ENCODE measurements around the gene CNTROB. TPM values are rescaled to one million over a fixed set of nuclear protein-coding genes. Genes with fewer than 3 reads are reported as not detected.

The CNTROB gene
- total RNA-seq, 1 donor from 2014 or later, result 10.8 TPM

DNA sequence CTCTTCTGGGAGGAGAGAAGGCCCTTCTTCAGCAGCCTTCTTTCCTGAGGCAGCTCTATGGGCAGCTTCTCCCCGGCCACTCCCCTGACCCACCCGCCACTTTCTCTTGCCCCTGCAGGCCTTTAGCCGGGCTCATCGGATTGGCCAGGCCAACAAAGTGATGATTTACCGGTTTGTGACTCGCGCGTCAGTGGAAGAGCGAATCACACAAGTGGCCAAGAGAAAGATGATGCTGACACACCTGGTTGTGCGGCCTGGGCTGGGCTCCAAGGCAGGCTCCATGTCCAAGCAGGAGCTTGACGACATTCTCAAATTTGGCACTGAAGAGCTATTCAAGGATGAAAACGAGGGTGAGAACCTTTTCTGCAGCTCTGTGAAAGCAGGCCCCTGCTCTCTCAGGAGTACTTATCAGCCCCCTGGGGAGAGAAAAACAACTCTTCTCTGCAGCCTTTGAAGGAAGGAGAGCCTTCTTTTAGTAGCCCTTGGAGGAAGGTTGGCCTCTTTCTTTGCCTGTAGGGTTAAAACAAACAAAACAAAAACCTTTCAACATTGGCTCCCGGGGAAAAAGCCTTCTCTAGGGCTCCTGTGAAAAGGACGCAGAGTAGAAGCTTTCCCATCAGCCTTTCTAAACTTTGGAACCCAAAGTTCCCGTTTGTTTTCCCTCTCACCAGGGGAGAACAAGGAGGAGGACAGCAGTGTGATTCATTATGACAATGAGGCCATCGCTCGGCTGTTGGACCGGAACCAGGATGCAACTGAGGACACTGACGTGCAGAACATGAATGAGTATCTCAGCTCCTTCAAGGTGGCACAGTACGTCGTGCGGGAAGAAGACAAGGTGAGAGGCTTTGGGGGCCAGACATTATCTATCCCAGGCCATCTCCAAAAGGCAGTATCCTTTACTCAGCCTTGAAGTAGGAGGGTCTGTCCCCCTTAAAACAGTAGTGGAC is 28.6 kb upstream of the CNTROB start:
- DNase-seq (ENCODE audit: low spot score), result no peak

DNA sequence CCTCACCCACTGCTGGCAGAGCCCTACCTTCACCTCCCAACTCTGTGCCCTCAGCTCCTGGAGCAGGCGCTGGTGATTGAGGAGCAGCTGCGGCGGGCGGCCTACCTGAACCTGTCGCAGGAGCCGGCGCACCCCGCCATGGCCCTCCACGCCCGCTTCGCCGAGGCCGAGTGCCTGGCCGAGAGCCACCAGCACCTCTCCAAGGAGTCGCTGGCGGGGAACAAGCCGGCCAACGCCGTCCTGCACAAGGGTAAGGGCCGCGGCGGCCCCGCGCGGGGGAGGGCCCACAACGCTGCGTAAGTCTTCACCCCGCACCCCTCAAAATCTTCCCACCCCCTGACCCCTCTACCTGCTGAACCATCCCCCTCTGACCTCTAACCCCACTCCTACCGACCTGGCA is 22.9 kb upstream of the CNTROB start:
- DNase-seq (ENCODE audit: low spot score), result no peak

DNA sequence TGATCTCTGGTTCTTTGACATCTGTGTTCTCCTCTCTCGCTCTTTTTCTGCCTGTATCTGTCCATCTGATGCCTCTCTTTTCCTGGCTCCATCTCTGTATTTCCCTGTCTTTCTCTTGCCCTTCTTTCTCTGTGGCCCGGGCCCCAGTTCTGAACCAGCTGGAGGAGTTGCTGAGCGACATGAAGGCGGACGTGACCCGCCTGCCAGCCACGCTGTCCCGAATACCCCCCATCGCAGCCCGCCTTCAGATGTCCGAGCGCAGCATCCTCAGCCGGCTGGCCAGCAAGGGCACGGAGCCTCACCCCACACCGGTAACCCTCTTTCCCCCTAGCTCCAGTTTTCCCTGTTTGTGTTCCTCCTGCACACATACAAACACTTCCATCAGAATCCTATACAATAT is 21.7 kb upstream of the CNTROB start:
- DNase-seq (ENCODE audit: low spot score), result no peak

DNA sequence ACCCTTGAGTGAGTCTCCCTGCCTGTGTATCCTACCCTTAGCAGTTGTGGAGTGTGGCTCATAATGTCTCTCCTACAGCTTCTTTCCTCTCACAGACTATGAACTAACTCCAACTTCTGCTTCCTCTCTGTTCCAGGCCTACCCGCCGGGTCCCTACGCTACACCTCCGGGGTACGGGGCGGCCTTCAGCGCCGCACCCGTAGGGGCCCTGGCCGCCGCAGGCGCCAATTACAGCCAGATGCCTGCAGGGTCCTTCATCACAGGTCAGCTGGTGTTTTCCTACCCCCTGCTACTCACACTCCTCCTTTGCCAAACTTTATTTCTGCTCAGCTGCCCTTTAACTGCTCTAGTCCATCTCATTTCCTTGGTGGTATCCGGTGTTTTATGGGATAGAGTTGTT is 21.3 kb upstream of the CNTROB start:
- no peak for DNase-seq (ENCODE audit: low spot score)

DNA sequence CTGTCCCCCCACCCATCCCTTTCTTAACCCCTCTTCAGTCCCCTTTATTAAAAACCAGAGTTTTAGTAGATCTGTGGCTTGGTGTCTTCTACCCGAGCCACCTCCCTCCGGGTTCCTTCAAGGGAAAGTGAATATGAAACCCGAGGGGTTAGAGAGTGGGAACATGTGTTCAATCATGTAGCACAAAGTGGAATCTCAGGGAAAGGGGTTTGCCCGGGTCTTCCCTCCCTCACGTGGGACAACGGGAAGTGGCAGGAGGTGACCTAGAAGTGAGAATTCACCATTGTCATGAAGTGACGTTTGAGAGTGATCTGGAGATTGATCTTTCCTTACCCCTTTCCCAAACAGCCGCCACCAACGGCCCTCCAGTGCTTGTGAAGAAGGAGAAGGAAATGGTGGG is 20.9 kb upstream of the CNTROB start:
- DNase-seq (ENCODE audit: low spot score), result no peak

DNA sequence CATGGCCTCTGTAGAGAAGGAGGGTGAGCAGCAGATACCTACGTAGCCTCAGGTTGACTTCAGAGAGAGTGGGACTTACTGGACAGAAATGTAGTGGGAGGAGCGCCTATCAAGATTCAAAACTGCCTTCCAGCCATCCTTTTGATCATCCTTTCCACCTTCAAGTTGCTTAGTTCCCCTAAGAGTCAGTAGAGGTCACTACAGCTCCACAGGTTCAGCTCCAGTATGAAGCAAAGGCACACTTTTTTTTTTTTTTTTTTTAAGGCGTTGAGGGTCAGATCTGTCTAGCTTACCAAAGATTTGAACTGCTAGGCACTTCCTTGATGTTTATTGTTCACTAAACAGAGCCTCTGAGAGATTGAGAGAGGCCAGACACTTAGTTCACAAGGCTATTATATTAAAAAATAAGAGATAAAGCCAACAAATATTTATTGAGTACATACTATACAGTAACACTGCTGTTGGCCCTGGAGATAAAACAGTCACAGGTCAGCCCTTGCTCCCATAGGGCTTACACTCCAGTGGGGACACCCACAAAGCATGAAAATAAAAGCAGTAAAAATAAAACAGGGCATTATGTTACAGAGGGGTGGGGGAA is 19.0 kb upstream of the CNTROB start:
- DNase-seq (ENCODE audit: low spot score), result peak; percentile 84

DNA sequence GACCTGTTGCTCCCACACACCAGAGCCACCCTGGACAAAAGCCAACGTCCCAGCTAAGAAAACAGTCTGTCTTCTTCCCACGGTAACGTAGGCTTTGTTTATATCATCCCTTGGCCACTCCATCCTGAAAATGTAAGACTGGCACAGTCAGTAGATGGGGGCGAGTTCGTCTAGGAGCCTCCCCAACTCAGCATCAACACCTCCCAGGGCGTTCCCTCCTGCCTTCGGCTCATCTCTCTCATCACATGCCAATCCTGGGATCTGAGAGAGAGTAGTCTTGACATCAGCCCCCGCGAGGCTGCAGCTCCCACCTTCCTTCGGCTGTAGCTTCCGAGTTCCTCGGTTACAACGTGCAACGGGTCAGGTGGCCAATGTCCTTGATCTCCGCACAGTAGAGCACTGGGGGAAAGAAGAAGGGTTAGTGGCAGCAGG is 16.8 kb upstream of the CNTROB start:
- DNase-seq (ENCODE audit: low spot score), result no peak

DNA sequence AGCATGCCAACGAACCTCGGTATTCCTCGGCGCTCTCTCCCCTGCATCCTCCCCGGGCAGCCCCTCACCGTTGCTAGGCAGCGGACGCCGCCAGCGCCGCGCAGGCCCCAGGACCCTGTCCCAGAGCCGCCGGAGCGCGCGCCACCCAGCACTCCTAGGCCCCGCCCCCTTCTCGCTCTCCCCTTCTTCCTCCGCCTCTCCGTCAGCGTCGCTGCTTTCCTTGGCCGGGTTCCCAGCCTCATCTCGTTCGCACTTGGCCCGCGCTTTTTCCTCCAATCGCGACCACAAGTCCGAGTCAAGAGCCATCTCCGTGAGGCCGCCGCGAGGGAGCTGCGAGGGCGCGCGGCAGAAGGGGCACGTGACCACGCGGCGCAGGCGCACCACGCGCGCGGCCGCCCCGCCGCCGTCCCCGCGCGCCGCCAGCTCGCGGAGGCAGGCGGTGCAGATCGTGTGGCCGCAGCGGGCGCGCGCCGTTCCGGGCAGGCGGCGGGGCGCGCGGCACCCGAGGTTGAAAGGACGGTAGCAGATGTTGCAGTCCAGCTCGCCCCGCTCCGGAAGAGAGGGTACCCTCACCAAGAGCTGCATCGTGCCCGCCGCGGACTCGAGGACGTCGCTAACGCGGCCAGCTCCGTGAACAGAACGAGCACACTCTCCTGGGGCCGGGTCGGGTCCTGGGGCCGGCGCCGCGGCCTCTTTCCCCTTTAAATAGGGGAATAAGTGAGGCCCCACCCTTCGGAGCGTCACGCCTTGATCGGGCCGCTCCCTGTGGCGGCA is 16.2 kb upstream of the CNTROB start, which contains the start of gene RNF227:
Gene RNF227 (minus strand): TSS at position 679 of the 774 bp plus-strand sequence. CDS start 94 bp downstream, at position 585.
- DNase-seq (ENCODE audit: low spot score), result peak; percentile 98

DNA sequence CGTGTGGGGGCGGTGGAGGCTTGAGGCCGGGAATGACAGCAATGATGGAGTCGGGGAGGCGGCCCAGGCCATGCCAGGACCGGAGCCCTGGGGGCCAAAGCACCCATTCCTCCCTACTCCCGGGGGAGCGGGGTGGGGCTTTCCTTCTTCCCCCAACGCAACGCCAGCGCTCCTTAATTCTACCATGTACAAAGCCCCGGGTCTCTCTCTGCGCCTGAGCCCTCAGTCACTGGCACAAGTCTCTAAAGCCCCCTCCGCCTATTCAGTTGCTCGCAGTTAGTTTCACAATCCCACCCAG is 15.7 kb upstream of the CNTROB start:
- no peak for DNase-seq (ENCODE audit: low spot score)

DNA sequence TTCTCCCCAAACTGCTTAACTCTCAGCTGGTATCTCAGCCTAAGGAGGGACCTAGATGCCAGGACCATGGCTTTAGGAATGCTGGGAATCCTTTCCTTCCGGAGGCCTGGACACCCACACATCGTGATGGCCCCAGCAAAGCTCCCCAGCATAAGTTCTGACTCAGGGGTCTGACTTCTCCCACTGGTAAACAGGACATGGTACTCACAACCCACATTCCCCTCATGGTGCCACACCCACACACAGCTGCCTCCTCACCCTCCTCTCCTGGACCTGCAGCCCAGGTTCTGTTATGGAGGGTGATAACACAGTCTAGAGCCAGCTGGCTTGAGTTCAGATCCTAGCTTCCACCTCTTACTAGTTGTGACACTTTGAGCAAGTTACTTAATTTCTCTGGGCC is 15.2 kb upstream of the CNTROB start:
- peak; percentile 18 for DNase-seq (ENCODE audit: low spot score)

DNA sequence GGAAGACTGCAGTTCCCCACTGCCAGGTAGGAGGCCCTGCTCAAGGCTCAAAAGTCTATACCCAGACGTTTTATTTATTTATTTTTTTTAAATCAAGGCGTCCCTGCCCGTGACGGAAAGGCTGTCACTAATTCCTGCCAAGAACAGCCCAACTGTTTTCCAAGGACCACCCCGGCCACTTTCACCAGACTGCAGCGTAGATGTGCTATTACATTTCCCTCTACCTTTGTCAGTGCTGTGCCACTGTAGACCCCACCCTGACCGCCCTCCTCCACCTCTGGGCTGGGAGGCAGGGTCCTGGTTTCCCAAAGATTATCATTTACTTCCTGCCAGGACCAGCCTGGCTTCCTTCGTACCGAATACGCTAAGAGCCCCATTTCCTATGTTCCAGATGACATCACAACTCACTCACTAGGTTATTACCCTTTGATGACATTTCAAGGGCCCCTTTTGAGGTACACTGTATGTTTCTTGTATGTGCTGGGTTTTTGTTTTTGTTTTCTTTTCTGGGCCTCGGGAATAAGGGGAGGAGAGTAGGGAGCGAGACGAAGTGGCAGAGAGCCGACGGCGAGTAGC is 9.6 kb upstream of the CNTROB start:
- no peak for DNase-seq (ENCODE audit: low spot score)

DNA sequence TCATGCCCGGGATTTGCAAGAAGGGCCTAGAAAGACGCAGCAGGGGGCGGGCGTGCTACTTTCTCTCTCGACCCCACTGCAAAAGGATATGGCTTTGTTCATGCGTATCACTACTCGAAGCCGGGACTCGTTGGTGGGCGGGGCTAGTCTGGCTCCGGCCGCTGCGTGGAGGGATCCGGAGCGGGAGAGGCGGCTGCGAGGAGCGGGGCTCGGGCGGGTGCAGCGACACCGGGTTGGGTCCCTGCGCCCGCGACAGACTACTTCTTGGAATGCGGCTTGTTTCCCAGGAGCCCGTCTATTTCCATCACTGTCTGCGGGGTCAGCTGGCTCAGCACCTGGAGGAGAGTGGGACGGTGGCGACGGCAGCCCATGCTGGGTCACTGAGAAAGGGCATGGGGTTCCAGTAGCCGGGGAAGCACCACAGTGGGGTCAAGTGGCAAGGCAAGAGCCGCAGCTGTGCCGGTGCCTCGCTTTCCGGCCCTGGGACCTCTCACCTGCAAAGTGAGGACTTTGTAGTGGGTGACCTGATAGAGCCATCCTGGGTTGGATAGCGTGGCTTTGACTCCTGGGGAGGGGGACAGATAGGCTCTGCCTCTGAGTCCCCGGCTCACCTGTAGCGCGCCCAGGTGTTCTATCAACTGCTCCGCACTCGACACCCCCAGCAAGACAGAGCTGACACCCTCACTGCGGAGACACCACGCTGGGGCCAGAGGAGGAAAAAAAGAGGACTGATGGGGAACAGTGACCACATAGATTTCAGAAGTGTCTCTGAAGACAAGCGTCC is 9.0 kb upstream of the CNTROB start:
- peak; percentile 89 for DNase-seq (ENCODE audit: low spot score)

DNA sequence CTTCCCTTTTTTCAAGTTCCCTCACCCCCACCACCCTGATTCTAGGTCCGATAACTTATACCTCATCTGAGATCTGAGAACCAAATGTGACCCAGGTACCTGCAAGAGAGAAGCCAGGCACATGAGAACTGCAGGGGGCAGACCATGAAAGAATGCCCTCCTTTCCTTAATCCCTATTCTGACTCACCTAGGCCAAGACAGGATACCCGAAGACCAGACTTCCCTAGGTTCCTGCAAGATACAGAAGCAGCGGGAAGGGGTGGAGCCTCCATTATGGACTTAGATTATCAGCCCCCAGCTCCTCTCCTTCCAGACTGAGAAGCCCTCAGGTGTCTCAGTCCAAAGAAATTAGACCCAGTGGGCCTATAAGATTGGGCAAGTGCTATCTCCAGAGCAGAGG is 4.4 kb upstream of the CNTROB start:
- DNase-seq (ENCODE audit: low spot score), result no peak

DNA sequence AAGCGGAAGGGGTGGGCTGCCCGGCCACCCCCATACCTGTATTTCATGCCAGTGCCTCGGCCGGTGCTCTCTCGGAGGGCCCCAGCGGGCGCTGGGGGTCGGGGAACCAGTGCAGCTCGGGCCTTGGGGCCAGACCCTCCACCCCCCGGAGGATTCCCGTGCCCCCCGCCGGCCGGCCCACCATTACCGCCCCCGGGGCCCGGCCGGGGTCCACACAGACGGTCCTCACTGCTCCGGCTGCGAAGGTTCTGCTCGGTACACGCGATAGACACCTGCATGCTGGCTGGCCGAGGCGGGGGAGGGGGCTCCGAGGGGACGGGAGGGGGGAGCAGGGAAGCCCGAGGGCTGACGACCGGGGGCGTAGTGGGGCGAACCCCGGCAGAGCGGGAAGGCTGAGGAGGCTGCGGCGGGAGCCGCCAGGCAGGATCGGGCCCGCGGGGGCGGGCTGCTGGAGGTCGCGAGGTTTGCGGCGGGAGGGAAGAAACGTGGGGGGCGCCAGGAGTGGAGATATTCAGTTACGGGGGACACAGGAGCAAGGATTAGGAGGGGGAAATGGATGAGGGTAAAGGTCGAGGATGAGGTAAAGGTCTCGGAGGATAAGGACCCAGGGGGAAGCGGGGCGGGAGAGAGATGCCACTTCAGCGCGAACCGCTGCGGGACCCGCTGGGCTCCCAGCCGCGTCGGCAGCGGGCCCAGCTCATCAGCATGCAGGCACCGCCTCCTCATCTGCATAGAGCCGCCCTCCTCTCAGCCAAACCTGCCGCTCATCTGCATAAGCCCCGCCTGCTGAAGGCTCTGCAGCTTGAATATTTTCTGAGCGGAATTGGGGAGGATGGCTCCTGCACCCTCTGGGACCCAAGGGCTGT is 2.6 kb upstream of the CNTROB start, which contains the start of gene KCNAB3:
Gene KCNAB3 (minus strand): TSS at position 699 of the 866 bp plus-strand sequence. CDS start 421 bp downstream, at position 278.
- peak; percentile 84 for DNase-seq (ENCODE audit: low spot score)

DNA sequence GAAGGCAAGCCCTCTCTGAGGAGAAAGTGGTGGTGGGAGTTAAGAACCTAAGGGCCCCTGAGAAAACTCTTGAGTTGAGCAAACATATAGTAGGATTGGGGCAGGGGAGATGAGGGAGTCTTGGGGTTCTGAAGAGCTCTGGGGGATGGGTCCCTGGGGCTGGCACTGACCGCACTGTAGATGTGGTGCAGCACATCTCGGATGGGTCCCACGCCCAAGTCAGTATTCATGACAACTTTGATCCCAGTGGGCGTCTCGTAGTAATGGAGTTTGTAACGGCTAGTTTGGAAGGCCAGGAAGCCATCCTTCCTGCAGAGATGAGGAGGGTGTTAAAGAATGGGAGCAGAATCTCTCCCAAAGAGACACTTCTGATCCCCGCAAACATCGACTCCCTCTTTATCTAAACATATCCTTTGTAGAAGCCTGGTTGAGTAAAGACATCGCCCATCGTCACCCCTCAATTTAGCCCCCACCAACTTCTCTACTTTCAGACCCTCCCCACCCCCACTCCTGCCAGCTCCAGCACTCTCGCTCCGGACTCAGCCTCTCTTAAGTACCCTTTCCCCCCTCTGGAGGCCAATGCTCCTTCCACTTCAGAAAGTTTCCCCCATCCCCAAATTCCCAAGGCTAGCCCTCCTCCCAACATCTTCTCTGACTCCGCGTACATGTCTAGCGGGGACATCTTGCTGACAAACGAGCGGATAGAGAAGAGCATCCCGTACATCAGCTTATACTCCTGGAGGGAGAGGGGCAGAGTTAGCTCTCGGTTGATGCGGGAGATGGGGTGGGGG is 970 bp upstream of the CNTROB start:
- no peak for DNase-seq (ENCODE audit: low spot score)

DNA sequence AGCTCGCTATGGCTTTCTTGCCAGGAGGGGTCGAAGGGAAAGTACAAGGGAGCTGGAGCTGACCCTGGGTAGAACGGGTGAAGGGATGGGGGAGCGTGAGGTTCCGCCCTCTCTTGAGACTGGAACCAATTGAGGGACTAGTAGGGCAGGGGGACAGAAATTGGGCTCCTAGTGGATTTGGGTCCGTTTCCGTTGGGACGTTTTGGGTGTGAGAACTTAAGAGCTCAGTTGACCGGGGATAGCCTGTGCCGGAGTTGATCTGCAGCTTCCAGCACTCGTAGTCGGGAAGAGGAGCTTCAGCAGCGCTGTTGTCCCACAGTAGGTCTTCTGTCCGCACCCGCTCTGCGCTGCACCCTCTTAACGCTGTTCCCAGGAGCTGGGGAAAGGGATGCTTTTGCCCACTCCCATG is 481 bp downstream of the CNTROB start:
- no peak for DNase-seq (ENCODE audit: low spot score)

DNA sequence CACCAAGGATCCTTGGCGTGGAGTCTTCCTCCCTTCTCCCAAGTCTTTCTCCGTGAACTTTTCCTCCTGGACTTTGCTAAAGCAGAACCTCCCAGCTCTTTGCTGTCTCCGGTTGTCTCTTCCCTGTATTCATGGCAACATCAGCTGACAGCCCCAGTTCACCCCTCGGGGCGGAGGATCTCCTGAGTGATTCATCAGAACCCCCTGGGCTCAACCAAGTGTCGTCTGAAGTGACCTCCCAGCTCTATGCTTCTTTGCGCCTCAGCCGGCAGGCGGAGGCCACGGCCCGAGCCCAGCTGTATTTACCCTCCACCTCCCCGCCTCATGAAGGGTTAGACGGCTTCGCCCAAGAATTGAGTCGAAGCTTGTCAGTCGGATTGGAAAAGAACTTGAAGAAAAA is 943 bp downstream of the CNTROB start:
- DNase-seq (ENCODE audit: low spot score), result peak; percentile 56

DNA sequence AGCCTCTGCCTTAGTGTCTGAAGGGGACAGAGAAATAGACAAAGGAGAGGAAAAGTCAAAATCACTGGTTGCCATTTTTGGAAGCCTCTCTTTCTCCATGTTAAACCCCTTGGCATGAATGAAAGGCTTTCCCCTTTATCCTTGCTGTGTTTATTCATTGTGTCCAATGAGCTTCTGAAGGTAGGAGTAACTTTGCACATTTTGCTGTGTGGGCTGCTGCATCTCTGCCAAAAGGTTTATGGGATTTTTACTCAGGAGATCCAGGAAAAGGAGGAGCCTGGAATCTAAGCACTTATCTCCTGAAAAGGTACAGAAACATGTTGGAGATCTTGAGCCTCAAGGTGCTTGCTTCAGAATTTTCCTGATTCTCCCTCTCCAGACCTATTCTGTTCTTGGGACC is 3.9 kb downstream of the CNTROB start:
- no peak for DNase-seq (ENCODE audit: low spot score)

DNA sequence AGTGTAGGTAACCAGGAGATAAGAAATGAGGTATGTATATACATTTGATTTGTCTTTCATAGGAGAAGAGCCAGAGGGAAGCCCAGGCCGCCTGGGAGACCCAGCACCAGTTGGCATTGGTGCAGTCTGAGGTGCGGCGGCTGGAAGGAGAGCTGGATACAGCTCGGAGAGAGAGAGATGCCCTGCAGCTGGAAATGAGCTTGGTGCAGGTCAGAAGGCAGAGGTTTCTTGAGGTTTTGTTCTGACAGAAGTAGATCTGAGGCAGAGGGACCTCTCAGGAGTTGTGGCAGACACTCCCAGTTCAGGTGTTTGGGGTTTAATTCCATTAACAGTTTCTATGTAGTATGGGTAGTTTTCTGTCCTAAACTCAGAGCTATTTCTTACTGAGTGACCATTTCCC is 8.0 kb downstream of the CNTROB start:
- no peak for DNase-seq (ENCODE audit: low spot score)

Measured in umbilical cord (tissue), 2 donors.